SK-N-MC (cell line): ENCODE data around the gene GALNT13.

Experiments used
- DNase-seq: peaks from one replicate; pipeline ENCODE4 v3.0.0-alpha.2; 2011; ENCODE audit warnings: low read depth, low spot score
- H3K27ac ChIP-seq: fragments of 200-600 bp; sonication (generic); 2 replicates; pipeline ENCODE4 v1.5.1; 2016; ENCODE audit warnings: mixed run types
- H3K36me3 ChIP-seq: fragments of 200-600 bp; sonication (generic); 2 replicates; pipeline ENCODE4 v1.6.1; 2017; ENCODE audit warnings: antibody characterized with exemption, low read length, mixed read lengths; ENCODE audit not compliant: insufficient read depth
- H3K4me3 ChIP-seq: fragments of 200-600 bp; sonication (generic); 2 replicates; pipeline ENCODE4 v1.5.1; 2016
- H3K9ac ChIP-seq: fragments of 200-600 bp; sonication (generic); 2 replicates; pipeline ENCODE4 v1.8.0; 2017; ENCODE audit warnings: mixed run types, mixed read lengths; ENCODE audit not compliant: insufficient read length
- H3K9me3 ChIP-seq: fragments of 200-600 bp; sonication (generic); 2 replicates; pipeline ENCODE4 v1.6.1; 2017; ENCODE audit warnings: low read depth, mild to moderate bottlenecking, antibody characterized with exemption, low read length, moderate library complexity, mixed read lengths
- EZH2 ChIP-seq: fragments of 200-600 bp; sonication (generic); IDR thresholded peaks from one replicate; pipeline ENCODE4 v1.6.1; 2017; ENCODE audit warnings: antibody characterized with exemption
- FOXP2 ChIP-seq: optimal IDR thresholded peaks from 2 replicates; pipeline ENCODE3; 2011; ENCODE audit warnings: mild to moderate bottlenecking, moderate library complexity; ENCODE audit not compliant: insufficient read depth; ENCODE audit errors: extremely low read length, control extremely low read depth
- POLR2AphosphoS5 ChIP-seq: IDR thresholded peaks from 2 replicates; pipeline ENCODE4 v1.6.1; 2012; ENCODE audit warnings: mild to moderate bottlenecking, low read depth, low read length, borderline replicate concordance

GALNT13 gene

DNA sequence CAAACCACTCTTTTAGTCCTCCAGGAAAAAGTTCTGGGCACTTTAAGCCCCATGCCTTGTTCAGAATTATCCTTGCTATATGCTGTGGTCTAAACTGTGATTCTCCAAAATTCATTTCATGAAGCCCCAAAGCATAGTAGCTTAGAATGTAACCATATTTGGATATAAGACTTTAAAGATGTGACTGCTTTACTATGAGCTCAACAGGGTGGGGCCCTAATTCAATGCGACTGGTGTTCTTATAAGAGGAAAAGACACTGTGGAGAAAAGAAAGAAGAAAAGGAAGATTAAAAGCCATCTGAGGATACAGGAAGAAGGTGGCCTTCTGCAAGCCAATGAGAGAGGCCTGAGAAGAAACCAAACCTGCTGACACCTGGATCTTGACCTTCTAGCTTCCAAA, 174.8 kb downstream of the GALNT13 start:
- no peak overlapping the region for H3K4me3 ChIP-seq
- H3K27ac ChIP-seq, result no peak overlapping the region
- no peaks in the 10 kb centered on the region for H3K9me3 ChIP-seq
- H3K9ac ChIP-seq, result no peak overlapping the region
- H3K36me3 ChIP-seq, result no peaks in the 10 kb centered on the region
- DNase-seq, result no peak
- no peak for TF ChIP-seq FOXP2
- TF ChIP-seq POLR2AphosphoS5, result no peak
- TF ChIP-seq EZH2, result no peak

GRCh38 chr2:154048905-154049304, 177.2 kb downstream of the GALNT13 start:
- no peak for DNase-seq
- no peak overlapping the region for H3K4me3 ChIP-seq
- no peaks in the 10 kb centered on the region for H3K9me3 ChIP-seq
- H3K27ac ChIP-seq, result no peak overlapping the region
- no peak overlapping the region for H3K9ac ChIP-seq
- H3K36me3 ChIP-seq, result no peaks in the 10 kb centered on the region
- no peak for TF ChIP-seq POLR2AphosphoS5
- no peak for TF ChIP-seq EZH2
- TF ChIP-seq FOXP2, result no peak

- Histone ChIP-seq H3K9me3 (no peaks in the 10 kb centered on the region), H3K9ac (no peak overlapping the region), H3K27ac (no peak overlapping the region), H3K4me3 (no peak overlapping the region), H3K36me3 (no peaks in the 10 kb centered on the region)
- DNase-seq, result no peak
- TF ChIP-seq FOXP2, result no peak
- no peak for TF ChIP-seq POLR2AphosphoS5
- TF ChIP-seq EZH2, result no peak
Measured at GRCh38 chr2:154049561-154049960, 177.8 kb downstream of the GALNT13 start.

- TF ChIP-seq FOXP2, result no peak
- TF ChIP-seq POLR2AphosphoS5, result no peak
- no peak for TF ChIP-seq EZH2
- Histone ChIP-seq H3K9ac (no peak overlapping the region), H3K36me3 (peaks cover 39% of the 10 kb centered on the region), H3K9me3 (0 out of 2 replicates have a peak, but pooled peaks cover 5% of the 10 kb centered on the region), H3K27ac (no peak overlapping the region), H3K4me3 (no peak overlapping the region)
- DNase-seq, result no peak
Measured at GRCh38 chr2:154067124-154067523, 195.4 kb downstream of the GALNT13 start.

- TF ChIP-seq EZH2 (no peak), FOXP2 (no peak), POLR2AphosphoS5 (no peak)
- Histone ChIP-seq H3K9ac (no peak overlapping the region), H3K9me3 (no peaks in the 10 kb centered on the region), H3K4me3 (no peak overlapping the region), H3K27ac (no peak overlapping the region), H3K36me3 (peaks cover 6% of the 10 kb centered on the region; the same call in 1 of the 2 replicates)
- no peak for DNase-seq
Measured at GRCh38 chr2:154078926-154079325, 207.2 kb downstream of the GALNT13 start.

DNA sequence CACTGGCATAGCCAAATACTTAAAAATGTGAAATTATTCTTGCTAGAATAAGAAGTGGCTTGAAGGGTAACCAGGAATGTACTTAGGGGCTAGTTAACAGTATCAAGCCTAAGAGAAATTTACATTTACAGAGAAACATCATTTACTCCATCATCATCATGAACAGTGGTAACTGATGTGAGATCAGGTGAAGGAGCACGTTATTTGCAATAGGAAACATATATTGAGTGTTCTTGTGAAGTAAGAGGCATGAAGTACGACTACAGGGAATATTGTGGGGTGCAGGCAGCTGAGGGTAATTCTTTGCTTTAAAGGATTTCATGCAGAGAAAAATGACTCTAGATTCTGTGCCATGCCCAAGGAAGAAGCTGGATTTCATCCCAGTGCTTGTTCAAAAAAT, 220.8 kb downstream of the GALNT13 start:
- Histone ChIP-seq H3K27ac (no peak overlapping the region), H3K9me3 (no peaks in the 10 kb centered on the region), H3K4me3 (no peak overlapping the region), H3K9ac (no peak overlapping the region), H3K36me3 (no peaks in the 10 kb centered on the region)
- no peak for TF ChIP-seq FOXP2
- TF ChIP-seq EZH2, result no peak
- TF ChIP-seq POLR2AphosphoS5, result no peak
- DNase-seq, result no peak

- Histone ChIP-seq H3K27ac (no peak overlapping the region), H3K36me3 (no peaks in the 10 kb centered on the region)
Measured at GRCh38 chr2:154093856-154094255, 222.1 kb downstream of the GALNT13 start.

DNA sequence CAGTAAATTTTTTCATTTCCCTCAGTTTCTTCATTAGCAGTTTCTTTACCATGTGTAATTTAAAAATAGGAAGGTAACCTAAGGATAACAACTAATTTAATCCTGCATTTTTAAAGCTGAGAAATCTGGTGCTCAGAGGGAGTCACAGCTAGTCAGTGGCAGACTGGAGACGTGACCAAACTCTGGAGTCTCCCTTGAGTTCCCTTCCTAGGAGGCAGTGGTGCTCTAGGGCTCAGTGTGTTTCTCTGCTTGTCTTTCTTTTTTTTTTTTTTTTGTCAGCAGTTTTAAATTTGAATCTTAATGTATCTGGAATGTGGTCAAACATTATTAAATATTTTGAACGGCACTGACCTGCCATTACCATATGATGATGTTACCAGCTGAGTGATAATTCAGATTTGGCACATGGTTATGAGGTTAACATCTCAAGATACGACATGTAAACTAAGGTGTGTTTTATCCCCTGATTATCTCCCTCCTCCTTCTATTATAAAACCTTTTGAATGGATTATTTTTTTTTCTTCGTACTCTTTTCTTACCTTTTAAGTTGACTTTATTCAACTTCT, 226.2 kb downstream of the GALNT13 start:
- TF ChIP-seq POLR2AphosphoS5 (no peak), EZH2 (no peak), FOXP2 (no peak)
- DNase-seq, result no peak

More at GRCh38 chr2:154093856-154094255, 222.1 kb downstream of the GALNT13 start:
- DNase-seq, result no peak
- Histone ChIP-seq H3K9ac (no peak overlapping the region), H3K4me3 (no peak overlapping the region), H3K9me3 (no peaks in the 10 kb centered on the region)
- TF ChIP-seq POLR2AphosphoS5 (no peak), FOXP2 (no peak), EZH2 (no peak)

GRCh38 chr2:154120706-154121105, 249.0 kb downstream of the GALNT13 start:
- Histone ChIP-seq H3K9me3 (0 out of 2 replicates have a peak, but pooled peaks cover 3% of the 10 kb centered on the region), H3K9ac (no peak overlapping the region), H3K4me3 (no peak overlapping the region), H3K27ac (no peak overlapping the region), H3K36me3 (peaks cover 7% of the 10 kb centered on the region; the same call in 1 of the 2 replicates)
- no peak for DNase-seq
- no peak for TF ChIP-seq FOXP2
- no peak for TF ChIP-seq POLR2AphosphoS5
- no peak for TF ChIP-seq EZH2

More for the DNA sequence above, 226.2 kb downstream of the GALNT13 start:
- Histone ChIP-seq H3K4me3 (no peak overlapping the region), H3K36me3 (no peaks in the 10 kb centered on the region; the same call in 1 of the 2 replicates), H3K27ac (no peak overlapping the region), H3K9ac (no peak overlapping the region), H3K9me3 (no peaks in the 10 kb centered on the region)
